Body of pancreas (tissue), 4 donors: Measurements from ENCODE around the gene ARSG. TPM values are rescaled to one million over a fixed set of nuclear protein-coding genes. Genes with fewer than 3 reads are reported as not detected.

Experiments
- ATAC-seq: fragments of 150-250 bp; one replicate; pipeline ENCODE4 v1.9.1; 2016
- DNase-seq, 4 donors: peaks; one replicate each; pipeline ENCODE4 v3.0.0-alpha.2; 2019
- H3K27ac ChIP-seq, 4 donors: fragments of 200-600 bp; sonication (generic); 1 replicate in 3 of 4; 2 replicates in 1 of 4; pipeline versions ENCODE4 v1.5.1 to v1.6.1; 2016 to 2019; ENCODE audit warnings: mild to moderate bottlenecking in 1 of 4, mixed read lengths in 1 of 4, moderate library complexity in 1 of 4
- H3K27me3 ChIP-seq, 2 donors: fragments of 200-600 bp; sonication (generic); one replicate each; pipeline ENCODE4 v1.6.0; 2016; ENCODE audit warnings: mild to moderate bottlenecking in 1 of 2
- H3K36me3 ChIP-seq, 2 donors: fragments of 200-600 bp; sonication (generic); replicated peaks in 1 of 2; 2 replicates each; pipeline ENCODE4 v1.5.1; 2016; ENCODE audit warnings: low read depth in 2 of 2; ENCODE audit not compliant: insufficient read depth in 1 of 2
- H3K4me1 ChIP-seq: fragments of 200-600 bp; sonication (generic); one replicate; pipeline ENCODE4 v1.6.0; 2016
- H3K4me3 ChIP-seq, 2 donors: fragments of 200-600 bp; sonication (generic); 1 replicate in 1 of 2; 2 replicates in 1 of 2; pipeline ENCODE4 v1.5.1; 2016 to 2019
- H3K9me3 ChIP-seq, 3 donors: fragments of 200-600 bp; sonication (generic); 1 replicate in 2 of 3; 2 replicates in 1 of 3; pipeline ENCODE4 v1.5.1; 2016
- CTCF ChIP-seq, 7 experiments: fragments of 450-650 bp in 4 of 7; fragments of 200-600 bp in 3 of 7; sonication (generic) in 3 of 7; IDR thresholded peaks; one replicate each; pipeline ENCODE4 v1.5.1; 2016 to 2019; ENCODE audit warnings: antibody characterized with exemption in 7 of 7
- POLR2A ChIP-seq, 3 donors: fragments of 450-650 bp; IDR thresholded peaks; one replicate each; pipeline ENCODE4 v1.6.1; 2016; ENCODE audit warnings: antibody characterized with exemption in 3 of 3, mild to moderate bottlenecking in 2 of 3
- WGBS, 2 donors: methylation state at CpG; one replicate each; pipeline ENCODE4 v1.1.5; 2017; 5-methylcytosine and 5-hydroxymethylcytosine counted together
- intact Hi-C: fragments of 100-400 bp; cut with DNase I; formaldehyde crosslinking; loops from one replicate; pipeline ENCODE4 v1.15.1; 2023
- total RNA-seq, 2 donors: library from RNA; depleted of rRNA; stranded (reverse); fragments of >200 nt; gene quantifications; one replicate each; pipeline ENCODE4 v1.1.0, GENCODE V29; 2016

Gene ARSG
- total RNA-seq, 2 donors from 2014 or later = 0.52 to 1.6 TPM

DNA sequence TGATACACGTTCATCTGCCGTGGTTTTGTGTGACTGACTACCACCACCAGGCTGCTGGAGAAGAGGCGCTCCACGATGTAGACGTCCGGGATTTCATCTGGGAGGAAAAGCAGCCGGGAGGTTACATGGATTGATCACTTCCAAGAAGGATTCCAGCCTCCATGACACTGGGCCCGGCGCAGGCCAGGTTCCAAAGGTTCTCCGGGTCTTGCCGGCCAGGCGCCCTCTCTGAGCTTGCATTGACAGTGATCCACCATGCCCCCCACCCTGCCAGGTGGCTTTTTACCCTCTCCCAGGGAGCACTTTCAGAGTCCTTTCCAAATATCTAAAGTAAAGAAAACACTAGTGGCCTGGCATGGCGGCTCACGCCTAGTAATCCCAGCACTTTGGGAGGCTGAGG is 159.5 kb downstream of the ARSG start:
- H3K9me3 ChIP-seq = no peaks in the 10 kb centered on the region
- WGBS, 2 donors = 90 to 97% methylated on average over 6 to 14 of the region's 14 CpGs
- DNase-seq (no peak), ATAC-seq (no peak)
- H3K27me3 ChIP-seq = no peaks in the 10 kb centered on the region
- peaks cover 6% of the 10 kb centered on the region for H3K4me1 ChIP-seq
- intact Hi-C loops = no loop called here
- no peak overlapping the region for H3K27ac ChIP-seq
- H3K4me3 ChIP-seq = no peak overlapping the region
- peaks cover 0 to 13% of the 10 kb centered on the region in 2 donors for H3K36me3 ChIP-seq
- TF ChIP-seq CTCF (IDR thresholded peaks at IDR 0.05) (no peak), POLR2A (IDR thresholded peaks at IDR 0.05) (no peak)

- ATAC-seq (no peak), DNase-seq (no peak)
- H3K4me3 ChIP-seq = no peak overlapping the region
- 60 to 67% methylated on average over 5 of the region's 5 CpGs for WGBS, 2 donors
- TF ChIP-seq POLR2A (IDR thresholded peaks at IDR 0.05) (no peak), CTCF (IDR thresholded peaks at IDR 0.05) (no peak)
- no peaks in the 10 kb centered on the region for H3K27me3 ChIP-seq
- no peak overlapping the region for H3K27ac ChIP-seq
- intact Hi-C loops = no loop called here
- H3K9me3 ChIP-seq = no peaks in the 10 kb centered on the region
- H3K4me1 ChIP-seq = peaks cover 14% of the 10 kb centered on the region
- H3K36me3 ChIP-seq = peaks cover 0 to 10% of the 10 kb centered on the region in 2 donors
These were observed 160.5 kb downstream of the ARSG start for GRCh38 chr17:68451670-68452354.

DNA sequence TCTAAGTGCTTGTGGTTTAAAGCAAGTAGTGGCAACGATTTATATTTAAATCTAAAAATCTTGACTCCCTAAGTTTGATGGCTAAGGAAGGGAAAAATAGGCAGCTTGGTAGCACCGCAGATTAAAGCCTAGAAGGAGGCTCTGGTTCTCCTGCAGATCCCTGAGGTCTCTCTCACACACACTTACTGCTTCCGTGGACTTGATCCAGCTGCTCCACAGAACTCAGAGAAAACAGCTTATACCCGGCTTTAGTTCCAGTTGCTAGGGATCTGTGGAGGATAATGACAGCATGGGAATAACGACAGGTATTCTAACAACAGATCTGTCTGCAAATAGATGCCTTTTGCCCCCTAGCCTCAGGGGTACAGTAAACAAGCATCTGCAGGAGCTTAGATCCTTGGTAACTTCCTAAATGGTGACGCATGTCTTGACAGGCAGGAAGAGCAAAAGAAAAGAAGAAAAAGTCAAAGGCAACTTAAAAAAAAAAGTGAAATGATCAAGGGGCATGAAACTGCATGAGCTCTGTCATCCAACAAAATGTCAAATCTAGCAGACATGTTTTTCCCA is 161.5 kb downstream of the ARSG start:
- H3K4me1 ChIP-seq = peaks cover 14% of the 10 kb centered on the region
- H3K4me3 ChIP-seq = no peak overlapping the region
- DNase-seq (no peak), ATAC-seq (no peak)
- no peaks in the 10 kb centered on the region for H3K27me3 ChIP-seq
- WGBS, 2 donors = 67 to 75% methylated on average over 6 of the region's 6 CpGs
- TF ChIP-seq POLR2A (IDR thresholded peaks at IDR 0.05) (no peak), CTCF (IDR thresholded peaks at IDR 0.05) (no peak)
- peaks cover 0 to 10% of the 10 kb centered on the region in 2 donors for H3K36me3 ChIP-seq
- no peak overlapping the region for H3K27ac ChIP-seq
- H3K9me3 ChIP-seq = no peaks in the 10 kb centered on the region
- intact Hi-C loops = no loop called here

DNA sequence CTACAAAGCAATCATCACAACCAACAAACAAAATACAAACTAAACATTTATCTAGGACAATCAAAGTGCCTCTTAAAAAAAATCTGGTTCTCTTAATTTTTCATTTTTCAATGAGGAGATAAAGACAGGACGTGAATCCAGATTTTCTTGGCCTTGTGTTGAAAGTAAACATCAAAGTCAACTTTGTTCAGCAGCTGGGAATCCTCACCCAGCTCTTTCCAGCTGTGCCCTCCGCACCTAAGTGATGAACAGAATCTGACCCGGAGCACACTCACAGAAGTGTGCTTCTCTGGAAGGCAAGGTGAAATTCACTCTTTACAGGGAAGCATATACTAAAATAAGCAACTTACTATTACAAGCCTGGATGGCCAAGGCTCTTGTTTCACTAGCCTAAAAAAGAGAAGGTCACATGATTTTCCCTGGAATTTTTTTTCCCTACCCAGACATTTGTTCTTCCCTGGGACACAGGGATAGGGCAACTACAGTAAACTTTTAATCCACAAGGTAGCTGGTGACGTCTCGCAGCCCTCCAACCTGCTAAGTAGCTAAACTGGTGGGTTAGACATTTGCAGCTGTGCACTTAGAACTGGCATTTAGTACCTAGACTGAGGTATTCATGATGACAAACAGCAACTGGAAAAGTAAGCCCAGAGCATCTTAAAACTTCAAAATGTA is 162.8 kb downstream of the ARSG start:
- Histone ChIP-seq H3K4me3 (no peak overlapping the region), H3K36me3 (peaks cover 0 to 9% of the 10 kb centered on the region in 2 donors), H3K27ac (no peak overlapping the region), H3K27me3 (no peaks in the 10 kb centered on the region), H3K4me1 (peaks cover 19% of the 10 kb centered on the region), H3K9me3 (no peaks in the 10 kb centered on the region)
- intact Hi-C loops = no loop called here
- WGBS, 2 donors = 71 to 79% methylated on average over 5 of the region's 5 CpGs
- no peak for DNase-seq
- ATAC-seq = no peak
- TF ChIP-seq CTCF (IDR thresholded peaks at IDR 0.05) = no peak
- TF ChIP-seq POLR2A (IDR thresholded peaks at IDR 0.05) = no peak
